HG03354 (cell line): Measurements from ENCODE around the gene PFKFB2.
"Not testable (repeated sequence)": the region's sequence is repeated elsewhere in the genome, so short reads cannot be mapped to it uniquely, and the experiment has no call there.

ENCODE experiments used
- ATAC-seq: cut with Tn5 transposase; IDR thresholded peaks from one replicate; pipeline ENCODE4 v1.9.1; 2021; ENCODE audit warnings: mild to moderate bottlenecking; ENCODE audit not compliant: unreplicated experiment, poor library complexity, severe bottlenecking

The PFKFB2 gene

GRCh38 chr1:207034998-207035397, 18.1 kb upstream of the PFKFB2 start:
- peak; percentile 50 for ATAC-seq

GRCh38 chr1:207035877-207036551, 17.1 kb upstream of the PFKFB2 start:
- no peak for ATAC-seq

GRCh38 chr1:207036865-207037264, 16.2 kb upstream of the PFKFB2 start:
- ATAC-seq = no peak

GRCh38 chr1:207039380-207040180, 13.5 kb upstream of the PFKFB2 start:
- no peak for ATAC-seq

DNA sequence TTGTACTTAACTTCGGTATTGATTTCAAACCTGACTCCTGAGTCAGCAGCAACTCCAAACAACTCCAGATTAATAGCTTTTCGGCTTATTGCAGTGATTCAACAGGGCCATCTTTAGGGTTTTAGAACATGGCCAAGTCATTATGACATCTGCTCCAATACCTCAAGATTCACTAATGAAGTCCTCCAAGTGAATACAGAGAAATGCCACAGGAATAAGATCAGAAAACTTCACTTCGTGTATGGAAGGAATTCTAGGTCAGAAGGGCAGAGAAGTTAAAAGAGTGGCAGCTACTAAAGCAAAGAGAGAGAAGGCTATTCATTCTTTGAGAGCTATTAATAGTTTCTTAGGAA, 12.9 kb upstream of the PFKFB2 start:
- ATAC-seq = no peak

- not testable (repeated sequence) for ATAC-seq
Measured at GRCh38 chr1:207041397-207041796, 11.7 kb upstream of the PFKFB2 start.

DNA sequence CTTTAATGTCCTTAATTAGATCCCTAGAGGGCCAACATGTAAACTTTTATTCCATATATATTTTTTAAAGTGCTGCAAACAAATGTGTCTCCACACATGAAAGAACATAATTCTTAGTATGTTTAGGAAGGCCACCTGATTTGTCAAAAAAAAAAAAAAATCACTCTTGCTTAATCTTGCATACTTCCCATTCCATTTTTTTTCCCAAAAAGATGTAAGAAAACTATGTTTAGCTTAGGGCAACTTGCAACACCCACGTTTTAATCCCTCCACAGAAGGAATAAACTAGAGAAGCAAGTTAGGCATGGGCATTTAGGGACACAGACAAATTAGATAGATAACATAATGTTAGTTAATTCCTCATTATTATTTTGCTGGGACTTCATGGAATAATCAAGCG, 7.6 kb upstream of the PFKFB2 start:
- ATAC-seq = no peak

- ATAC-seq = no peak
Measured at GRCh38 chr1:207047505-207047904, 5.6 kb upstream of the PFKFB2 start.

DNA sequence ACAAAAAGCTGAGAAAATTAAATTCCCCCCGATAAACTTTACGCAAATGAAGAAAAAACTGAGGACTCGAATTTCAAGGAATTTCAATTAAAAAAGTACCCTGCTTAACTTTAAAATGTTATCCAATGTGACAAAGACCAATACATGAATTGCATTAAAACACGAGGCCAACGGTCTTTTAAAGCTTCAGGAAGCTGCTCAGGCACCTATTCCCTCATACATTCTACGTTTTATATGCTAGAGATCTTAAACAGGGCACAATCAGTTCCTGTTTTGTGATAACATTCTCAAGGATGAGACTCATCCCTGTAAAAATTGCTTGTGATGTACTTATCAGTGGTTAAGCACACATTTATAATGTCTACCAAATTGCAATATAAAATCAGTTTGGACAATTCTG, 5.0 kb upstream of the PFKFB2 start:
- no peak for ATAC-seq

DNA sequence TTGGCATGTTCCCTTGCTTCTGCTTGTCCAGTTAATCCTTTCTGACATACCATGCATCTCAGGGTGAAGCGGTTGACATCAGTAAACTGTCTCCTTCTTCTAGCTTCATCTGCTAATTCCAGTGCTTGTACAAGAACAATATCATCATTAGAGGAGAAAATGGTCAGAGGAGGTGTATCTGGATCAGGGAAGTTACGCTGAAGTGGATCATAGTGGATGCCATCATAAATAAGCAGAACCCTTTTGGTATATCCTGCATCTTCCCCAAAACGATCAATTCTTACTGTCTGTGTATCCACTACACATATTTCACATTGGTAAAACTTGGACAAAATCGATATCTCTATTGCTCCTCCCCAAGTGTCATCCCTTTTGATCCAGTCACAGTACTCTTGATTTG, 4.0 kb upstream of the PFKFB2 start:
- ATAC-seq = no peak

DNA sequence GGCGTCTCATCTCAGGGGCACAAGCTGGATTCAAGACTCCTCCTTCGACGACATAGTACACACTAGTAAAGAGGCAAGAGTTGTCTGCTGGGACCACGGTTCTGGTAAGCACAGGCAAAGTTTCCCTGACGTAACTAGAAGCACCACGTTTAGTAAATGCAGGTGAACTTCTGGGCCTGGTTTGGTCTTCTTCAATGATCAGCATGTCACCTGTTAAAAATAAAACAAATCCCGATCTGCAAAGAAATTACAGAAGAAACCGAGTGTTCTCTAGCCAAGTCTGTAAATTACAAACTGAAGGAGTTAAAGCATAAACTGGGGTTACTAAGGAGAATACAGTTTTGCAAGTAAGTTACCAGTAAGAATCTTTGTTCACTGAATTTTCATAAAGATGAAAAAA, 3.6 kb upstream of the PFKFB2 start:
- no peak for ATAC-seq

DNA sequence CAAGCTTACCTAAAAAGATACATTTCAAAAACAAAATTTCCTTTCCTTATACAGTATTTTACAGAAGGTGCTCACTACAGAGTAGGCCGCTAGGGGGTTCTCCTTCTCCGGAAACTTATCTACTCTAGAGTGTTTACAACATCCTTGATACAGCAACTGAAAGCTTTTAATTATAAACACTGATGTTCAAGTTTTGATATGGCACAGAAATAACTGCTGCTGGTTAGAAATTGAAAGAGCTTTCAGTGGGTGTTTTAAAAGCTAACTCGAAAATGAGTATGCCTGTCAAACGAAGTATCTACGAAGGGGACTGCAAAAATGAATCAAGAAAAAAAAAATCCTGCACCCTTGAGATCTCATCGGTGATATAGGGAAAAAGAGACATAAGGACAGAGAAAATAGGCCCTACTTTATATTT, 3.1 kb upstream of the PFKFB2 start:
- peak; percentile 35 for ATAC-seq

DNA sequence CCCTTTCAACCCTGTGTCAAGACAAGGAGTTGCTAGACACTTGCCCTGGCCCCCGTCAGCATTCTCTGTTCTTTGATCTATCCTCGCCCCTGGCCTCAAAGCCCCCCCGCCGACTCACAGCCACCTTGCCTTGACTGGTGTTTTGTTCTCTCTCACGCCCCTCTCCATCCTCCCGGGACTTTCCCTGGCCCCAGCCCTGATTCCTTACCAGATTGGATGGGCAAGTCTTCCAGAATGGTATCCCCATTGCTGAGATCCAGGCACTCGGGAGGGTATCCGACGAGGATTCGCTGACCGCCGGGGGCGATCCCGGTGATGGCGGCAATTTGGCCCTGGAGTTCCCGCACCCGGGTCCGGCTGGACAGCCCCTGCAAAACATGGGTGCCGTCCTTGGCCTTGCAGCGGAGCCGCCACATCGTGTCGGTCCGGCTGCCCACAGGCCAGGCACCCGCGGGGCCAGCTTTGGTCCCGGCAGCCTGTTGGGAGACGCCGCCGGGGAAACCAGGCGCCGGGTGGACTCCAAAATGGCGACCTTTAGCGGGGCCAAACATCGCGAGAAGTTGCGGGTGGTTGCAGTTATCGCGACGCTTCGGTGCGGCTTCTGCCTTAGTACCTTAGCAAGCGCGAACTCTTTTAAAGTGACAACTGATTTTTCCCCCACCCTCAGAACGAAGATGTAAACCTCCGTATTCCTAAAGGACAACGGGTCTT, 2.4 kb upstream of the PFKFB2 start:
- ATAC-seq = peak; percentile 57

DNA sequence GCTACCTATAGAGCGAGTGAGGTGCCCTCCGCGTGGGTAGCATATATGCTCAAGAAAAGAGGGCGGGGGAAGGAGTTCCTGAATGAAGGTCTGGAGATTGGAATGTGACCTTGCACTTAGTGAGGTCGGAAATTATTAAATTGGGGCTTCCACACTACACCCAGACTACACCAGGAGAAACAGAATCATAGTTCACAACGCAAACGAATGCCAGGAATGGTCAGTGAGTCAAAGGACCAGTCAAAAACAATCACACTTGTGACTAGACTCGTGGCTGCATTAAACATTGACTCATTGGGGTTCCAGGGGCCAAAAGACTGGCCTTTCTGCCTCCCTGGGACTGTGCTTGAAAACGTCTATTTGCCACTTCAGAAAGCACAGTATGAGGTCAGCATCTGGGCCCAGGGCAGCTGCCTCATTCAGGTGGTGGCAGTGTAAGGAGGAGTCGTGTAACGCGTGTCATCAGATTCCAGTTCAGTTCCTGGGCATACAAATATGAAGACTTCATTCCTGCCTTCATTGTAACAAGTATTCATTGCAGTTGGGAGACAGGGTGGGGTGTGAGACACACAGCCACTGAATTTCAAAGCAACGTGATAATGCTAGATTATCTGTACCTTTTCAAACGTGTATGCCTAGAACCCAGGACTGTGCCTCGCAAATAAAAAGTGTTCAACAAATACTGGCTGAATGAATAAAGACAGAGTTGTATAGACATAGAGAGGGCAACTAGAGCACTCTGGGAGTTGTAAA, 1.7 kb upstream of the PFKFB2 start, which contains the start of gene YOD1:
TSS of gene YOD1 (minus strand) at position 18 of the 753 bp plus-strand sequence. CDS start 178 bp downstream, outside the sequence.
- no peak for ATAC-seq

DNA sequence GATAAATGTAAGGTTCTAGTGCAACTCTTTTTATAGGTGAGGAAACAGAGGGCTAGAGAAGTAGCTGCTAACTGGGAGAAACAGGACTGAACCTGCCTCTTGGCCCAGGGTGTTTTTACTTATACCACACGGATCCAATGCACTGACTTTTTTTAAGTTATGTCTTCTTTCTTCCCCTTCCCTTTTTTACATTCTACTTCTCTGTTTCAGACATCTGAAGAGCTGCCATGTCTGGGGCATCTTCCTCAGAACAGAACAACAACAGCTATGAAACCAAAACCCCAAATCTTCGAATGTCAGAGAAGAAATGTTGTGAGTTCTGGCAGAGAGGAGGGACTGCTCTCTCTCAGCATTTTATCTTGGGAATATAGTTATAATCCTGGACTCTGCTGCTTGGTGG, 1.4 kb downstream of the PFKFB2 start:
- ATAC-seq = no peak

DNA sequence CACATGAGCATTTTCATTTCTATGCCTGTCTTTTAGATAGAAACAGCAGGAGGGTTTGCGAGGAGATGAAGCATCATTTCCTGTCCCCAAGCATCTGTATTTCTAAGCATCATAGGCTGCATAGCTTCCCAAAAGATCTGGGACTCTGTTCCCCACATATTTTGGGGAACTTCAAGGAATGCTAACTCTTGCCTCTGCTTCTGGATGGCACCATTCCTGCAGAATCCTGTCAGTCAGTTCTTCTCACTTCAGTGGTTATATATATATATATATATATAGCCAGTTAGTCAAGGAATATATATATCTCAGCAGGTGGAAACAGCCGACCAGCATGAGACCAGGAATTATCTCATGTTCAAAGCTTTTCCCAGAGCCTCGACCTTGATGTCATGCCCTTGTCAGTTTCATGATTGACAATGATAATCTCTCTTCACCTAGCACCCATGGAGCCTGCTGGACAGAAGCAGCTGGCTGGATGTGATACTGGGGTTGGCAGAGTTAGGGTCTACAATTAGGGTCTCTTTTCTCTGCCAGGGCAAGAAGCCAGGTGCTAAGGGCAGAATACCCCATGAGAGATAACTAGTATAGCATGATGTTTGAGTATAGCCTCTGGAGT, 2.4 kb downstream of the PFKFB2 start:
- ATAC-seq = no peak

DNA sequence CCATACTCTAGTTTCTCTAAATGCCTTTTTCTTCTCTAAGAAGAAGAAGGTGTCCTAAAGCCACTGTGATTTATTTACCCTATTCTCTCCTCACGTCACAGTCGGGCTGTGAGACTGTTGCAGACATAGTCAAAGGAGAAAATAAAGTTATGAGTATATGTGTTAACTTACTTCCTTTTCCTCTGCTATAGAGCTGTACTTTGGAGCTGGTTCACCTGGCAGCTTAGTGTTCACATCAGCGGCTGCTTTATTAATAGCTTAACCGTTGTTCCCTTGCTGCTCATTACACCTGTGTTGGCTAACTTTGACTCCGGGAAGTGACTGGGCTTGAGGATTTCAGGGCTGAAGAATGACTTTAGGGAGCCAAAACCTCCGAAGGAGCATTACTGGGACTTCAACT, 3.6 kb downstream of the PFKFB2 start:
- no peak for ATAC-seq

DNA sequence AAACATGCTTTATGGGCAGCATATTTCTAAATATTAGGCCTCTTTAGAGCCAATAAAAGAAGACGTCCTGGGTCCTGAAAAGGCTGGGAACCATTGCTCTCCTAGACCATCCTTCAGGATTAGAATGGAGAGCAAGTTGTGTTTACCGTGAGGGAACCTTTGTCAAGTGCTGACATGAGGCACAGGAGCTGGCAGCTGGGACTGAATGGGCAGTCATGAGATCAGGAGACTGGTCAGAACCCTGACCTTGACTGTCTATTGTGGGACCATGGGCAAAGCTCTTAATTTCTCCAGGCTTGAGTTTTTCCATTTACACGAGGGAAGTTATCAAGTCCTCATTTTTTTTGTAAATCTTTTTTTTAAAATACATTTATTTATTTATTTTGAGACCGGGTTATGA, 5.2 kb downstream of the PFKFB2 start:
- no peak for ATAC-seq
